Ovary (tissue), 3 donors: ENCODE data around the gene PRLH.

ENCODE experiments used
- EP300 ChIP-seq: sonication (generic); formaldehyde crosslinking; IDR thresholded peaks from one replicate; pipeline ENCODE4 v1.6.1; 2017; ENCODE audit warnings: antibody characterized with exemption
- POLR2A ChIP-seq: fragments of 450-650 bp; IDR thresholded peaks from one replicate; pipeline ENCODE4 v1.6.1; 2017; ENCODE audit warnings: antibody characterized with exemption, mild to moderate bottlenecking, moderate library complexity
- TF ChIP-seq, protein P1 (sequence below), 3 donors: fragments of 450-650 bp in 2 of 3; fragments of 200-600 bp in 1 of 3; IDR thresholded peaks; one replicate each; pipeline versions ENCODE4 v1.5.1 to v1.8.0; 2016 to 2022; ENCODE audit warnings: antibody characterized with exemption in 3 of 3, mild to moderate bottlenecking in 1 of 3
- donor health status: DM: no; HTN: no; CAD: no.

GRCh38 chr2:237539681-237540080, 26.7 kb upstream of the PRLH start:
- TF ChIP-seq, protein P1, sequence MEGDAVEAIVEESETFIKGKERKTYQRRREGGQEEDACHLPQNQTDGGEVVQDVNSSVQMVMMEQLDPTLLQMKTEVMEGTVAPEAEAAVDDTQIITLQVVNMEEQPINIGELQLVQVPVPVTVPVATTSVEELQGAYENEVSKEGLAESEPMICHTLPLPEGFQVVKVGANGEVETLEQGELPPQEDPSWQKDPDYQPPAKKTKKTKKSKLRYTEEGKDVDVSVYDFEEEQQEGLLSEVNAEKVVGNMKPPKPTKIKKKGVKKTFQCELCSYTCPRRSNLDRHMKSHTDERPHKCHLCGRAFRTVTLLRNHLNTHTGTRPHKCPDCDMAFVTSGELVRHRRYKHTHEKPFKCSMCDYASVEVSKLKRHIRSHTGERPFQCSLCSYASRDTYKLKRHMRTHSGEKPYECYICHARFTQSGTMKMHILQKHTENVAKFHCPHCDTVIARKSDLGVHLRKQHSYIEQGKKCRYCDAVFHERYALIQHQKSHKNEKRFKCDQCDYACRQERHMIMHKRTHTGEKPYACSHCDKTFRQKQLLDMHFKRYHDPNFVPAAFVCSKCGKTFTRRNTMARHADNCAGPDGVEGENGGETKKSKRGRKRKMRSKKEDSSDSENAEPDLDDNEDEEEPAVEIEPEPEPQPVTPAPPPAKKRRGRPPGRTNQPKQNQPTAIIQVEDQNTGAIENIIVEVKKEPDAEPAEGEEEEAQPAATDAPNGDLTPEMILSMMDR (IDR thresholded peaks at IDR 0.05): no peak
- no peak for TF ChIP-seq POLR2A
- TF ChIP-seq EP300: no peak
